Stimulated activated CD8-positive, alpha-beta memory T cell treated with anti-CD3 and anti-CD28 coated beads, Interleukin-12 subunit alpha, Interleukin-12 subunit beta, amount 100 ng/mL, for 1 hour (primary cell): Measurements from ENCODE around the gene PTPRG.

ENCODE experiments used
- DNase-seq: peaks from one replicate; pipeline ENCODE4 v3.0.0-alpha.2; 2020; ENCODE audit warnings: low read depth

PTPRG gene

GRCh38 chr3:62236016-62236415, 674.6 kb downstream of the PTPRG start:
- DNase-seq, result no peak

- no peak for DNase-seq
These were observed 676.0 kb downstream of the PTPRG start for GRCh38 chr3:62237286-62237948.

- no peak for DNase-seq
These were observed 676.6 kb downstream of the PTPRG start for GRCh38 chr3:62238003-62238402.

- DNase-seq, result no peak
These were observed 677.1 kb downstream of the PTPRG start for GRCh38 chr3:62238431-62238830.

- DNase-seq, result no peak
These were observed 679.9 kb downstream of the PTPRG start for GRCh38 chr3:62241279-62241678.

GRCh38 chr3:62242831-62243509, 681.6 kb downstream of the PTPRG start:
- no peak for DNase-seq

GRCh38 chr3:62246094-62246493, 684.7 kb downstream of the PTPRG start:
- DNase-seq, result no peak

GRCh38 chr3:62246985-62247384, 685.6 kb downstream of the PTPRG start:
- DNase-seq, result no peak

GRCh38 chr3:62248734-62249483, 687.5 kb downstream of the PTPRG start:
- no peak for DNase-seq

- no peak for DNase-seq
These were observed 688.1 kb downstream of the PTPRG start for GRCh38 chr3:62249484-62249776.

GRCh38 chr3:62249855-62250543, 688.6 kb downstream of the PTPRG start:
- DNase-seq, result no peak

- DNase-seq, result no peak
These were observed 691.2 kb downstream of the PTPRG start for GRCh38 chr3:62252438-62253157.

- no peak for DNase-seq
These were observed 692.6 kb downstream of the PTPRG start for GRCh38 chr3:62253971-62254370.

GRCh38 chr3:62255758-62256157, 694.4 kb downstream of the PTPRG start:
- no peak for DNase-seq

- DNase-seq, result no peak
These were observed 698.6 kb downstream of the PTPRG start for GRCh38 chr3:62259924-62260323.

GRCh38 chr3:62260655-62261054, 699.3 kb downstream of the PTPRG start:
- no peak for DNase-seq

- DNase-seq, result no peak
These were observed 699.8 kb downstream of the PTPRG start for GRCh38 chr3:62261121-62261520.

- no peak for DNase-seq
These were observed 700.4 kb downstream of the PTPRG start for GRCh38 chr3:62261736-62262135.

GRCh38 chr3:62265528-62265927, 704.2 kb downstream of the PTPRG start:
- no peak for DNase-seq

- DNase-seq, result no peak
These were observed 705.4 kb downstream of the PTPRG start for GRCh38 chr3:62266668-62267283.

GRCh38 chr3:62276658-62277180, 715.3 kb downstream of the PTPRG start:
- DNase-seq, result no peak
